GM18873 (cell line): ENCODE data around the gene OR1F1.
"Not testable (repeated sequence)": the region's sequence is repeated elsewhere in the genome, so short reads cannot be mapped to it uniquely, and the experiment has no call there.

Experiments used
- ATAC-seq: cut with Tn5 transposase; IDR thresholded peaks from one replicate; pipeline ENCODE4 v1.9.1; 2021; ENCODE audit warnings: mild to moderate bottlenecking, moderate library complexity, moderate number of reproducible peaks; ENCODE audit not compliant: unreplicated experiment, low FRiP score

The OR1F1 gene

GRCh38 chr16:3150346-3151218 lies 37.4 kb upstream of the OR1F1 start:
- ATAC-seq = peak; percentile 65

- no peak for ATAC-seq
Measured at GRCh38 chr16:3152027-3152276, 36.1 kb upstream of the OR1F1 start.

GRCh38 chr16:3152277-3152990 lies 35.6 kb upstream of the OR1F1 start:
- ATAC-seq = no peak

GRCh38 chr16:3152991-3153368 lies 35.0 kb upstream of the OR1F1 start:
- no peak for ATAC-seq

GRCh38 chr16:3155181-3155580 lies 32.8 kb upstream of the OR1F1 start:
- ATAC-seq = no peak

GRCh38 chr16:3155972-3156371 lies 32.0 kb upstream of the OR1F1 start:
- no peak for ATAC-seq

GRCh38 chr16:3157229-3158025 lies 30.6 kb upstream of the OR1F1 start:
- ATAC-seq = no peak

- no peak for ATAC-seq
Measured at GRCh38 chr16:3158026-3158509, 29.9 kb upstream of the OR1F1 start.

- ATAC-seq = no peak
Measured at GRCh38 chr16:3158510-3159314, 29.3 kb upstream of the OR1F1 start.

- ATAC-seq = no peak
Measured at GRCh38 chr16:3161235-3162018, 26.6 kb upstream of the OR1F1 start.

- ATAC-seq = no peak
Measured at GRCh38 chr16:3164121-3164991, 23.6 kb upstream of the OR1F1 start.

GRCh38 chr16:3165111-3165822 lies 22.7 kb upstream of the OR1F1 start:
- no peak for ATAC-seq

GRCh38 chr16:3166505-3166886 lies 21.5 kb upstream of the OR1F1 start:
- ATAC-seq = no peak

GRCh38 chr16:3168729-3169128 lies 19.3 kb upstream of the OR1F1 start:
- ATAC-seq = not testable (repeated sequence)

- ATAC-seq = no peak
Measured at GRCh38 chr16:3170440-3171180, 17.4 kb upstream of the OR1F1 start.

- ATAC-seq = no peak
Measured at GRCh38 chr16:3171181-3171854, 16.7 kb upstream of the OR1F1 start.
